ENCODE data around the gene ST6GALNAC3.

The ST6GALNAC3 gene

GRCh38 chr1:76679534-76680152 lies 605.1 kb downstream of the ST6GALNAC3 start:
- DNase-seq (ENCODE audit: low spot score), result no peak
- FAIRE-seq, result no peak

GRCh38 chr1:76680651-76681050 lies 606.1 kb downstream of the ST6GALNAC3 start:
- FAIRE-seq, result no peak
- DNase-seq (ENCODE audit: low spot score), result no peak

- no peak for DNase-seq (ENCODE audit: low spot score)
These were observed 607.6 kb downstream of the ST6GALNAC3 start for GRCh38 chr1:76682138-76682537.

More at GRCh38 chr1:76682138-76682537, 607.6 kb downstream of the ST6GALNAC3 start:
- FAIRE-seq, result no peak

Measured in RCC 7860 (cell line).